K562 (cell line): ENCODE results near the gene TTC31. TPM values are rescaled to one million over a fixed set of nuclear protein-coding genes. Genes with fewer than 3 reads are reported as not detected.

Source experiments
- ARID4B ChIP-seq: sonication (generic); formaldehyde crosslinking; IDR thresholded peaks from 2 replicates; pipeline ENCODE4 v1.8.0; 2022; ENCODE audit warnings: mild to moderate bottlenecking, missing genetic modification reagents
- DMBX1 ChIP-seq: fragments of 250-450 bp; sonication (Bioruptor Pico); IDR thresholded peaks from 2 replicates; pipeline ENCODE4 v1.8.0; 2022; ENCODE audit warnings: inconsistent platforms, mild to moderate bottlenecking, moderate library complexity, borderline replicate concordance
- NR1H2 ChIP-seq: sonication (generic); formaldehyde crosslinking; IDR thresholded peaks from 2 replicates; pipeline ENCODE4 v1.4.0; 2020; ENCODE audit warnings: mild to moderate bottlenecking, missing genetic modification reagents
- NR4A1 ChIP-seq, 2 experiments: fragments of 250-450 bp in 1 of 2; fragments of 450-650 bp in 1 of 2; sonication (Bioruptor Pico) in 1 of 2; IDR thresholded peaks; 2 replicates each; pipeline versions ENCODE4 v1.4.0 to v1.6.1; 2016 to 2020; ENCODE audit warnings: mild to moderate bottlenecking in 2 of 2, missing compliant biosample characterization in 1 of 2, missing genetic modification characterization in 1 of 2, moderate library complexity in 1 of 2
- ZNF551 ChIP-seq: fragments of 250-450 bp; sonication (Bioruptor Pico); IDR thresholded peaks from 2 replicates; pipeline ENCODE4 v1.5.0; 2021; ENCODE audit warnings: mild to moderate bottlenecking, moderate library complexity
- polyA plus RNA-seq, 8 experiments: library from polyadenylated mRNA; depleted of rRNA in 4 of 8; stranded (reverse) in 5 of 8; unstranded in 3 of 8; fragments of >200 nt; fragmentation: Nextera tagmentation in 2 of 8; fragmentation: Illumina TruSeq in 1 of 8; extraction: Ambion mirVana in 2 of 8; extraction: Trizol in 1 of 8; gene quantifications; 2 replicates each; pipeline versions ENCODE4 v1.2.1 to v1.2.3, GENCODE V29; 2011 to 2014; ENCODE audit warnings: inconsistent platforms in 1 of 8, missing spikeins in 1 of 8
- total RNA-seq, 7 experiments: library from RNA; depleted of rRNA in 6 of 7; stranded (reverse); fragments of >200 nt in 6 of 7; fragmentation: Illumina TruSeq in 2 of 7; extraction: Trizol in 2 of 7; gene quantifications; 2 replicates each; pipeline versions ENCODE4 v1.2.1 to v1.2.3, GENCODE V29; 2011 to 2021; ENCODE audit warnings: low replicate concordance in 1 of 7

TTC31 gene
- total and polyA plus RNA-seq, 9 of the 15 experiments (the other 6 are each of a cell fraction or from before 2014, with no cell fraction given): 4.7 to 30.5 (median 15.9) TPM

- TF ChIP-seq NR4A1 (CRISPR knock-in tag; IDR thresholded peaks at IDR 0.05): 0 out of 2 replicates have a peak, but pooled peaks have one; percentile 40
- no peak for TF ChIP-seq NR4A1 (tag; IDR thresholded peaks at IDR 0.05)
- TF ChIP-seq DMBX1 (CRISPR knock-in tag): no peak
- no peak for TF ChIP-seq ZNF551 (CRISPR knock-in tag)
- no peak for TF ChIP-seq ARID4B (CRISPR knock-in tag)
- 0 out of 2 replicates have a peak, but pooled peaks have one; percentile 24 for TF ChIP-seq NR1H2 (CRISPR knock-in tag)
These were observed 700 bp upstream of the TTC31 start (continued) for GRCh38 chr2:74481961-74482800.
